Body of pancreas (tissue), 4 donors: ENCODE data around the gene CALML3. TPM values are rescaled to one million over a fixed set of nuclear protein-coding genes. Genes with fewer than 3 reads are reported as not detected.

ENCODE experiments used
- ATAC-seq: fragments of 150-250 bp; one replicate; pipeline ENCODE4 v1.9.1; 2016
- DNase-seq, 4 donors: peaks; one replicate each; pipeline ENCODE4 v3.0.0-alpha.2; 2019
- H3K27ac ChIP-seq, 4 donors: fragments of 200-600 bp; sonication (generic); 1 replicate in 3 of 4; 2 replicates in 1 of 4; pipeline versions ENCODE4 v1.5.1 to v1.6.1; 2016 to 2019; ENCODE audit warnings: mild to moderate bottlenecking in 1 of 4, mixed read lengths in 1 of 4, moderate library complexity in 1 of 4
- H3K27me3 ChIP-seq, 2 donors: fragments of 200-600 bp; sonication (generic); one replicate each; pipeline ENCODE4 v1.6.0; 2016; ENCODE audit warnings: mild to moderate bottlenecking in 1 of 2
- H3K36me3 ChIP-seq, 2 donors: fragments of 200-600 bp; sonication (generic); replicated peaks in 1 of 2; 2 replicates each; pipeline ENCODE4 v1.5.1; 2016; ENCODE audit warnings: low read depth in 2 of 2; ENCODE audit not compliant: insufficient read depth in 1 of 2
- H3K4me1 ChIP-seq: fragments of 200-600 bp; sonication (generic); one replicate; pipeline ENCODE4 v1.6.0; 2016
- H3K4me3 ChIP-seq, 2 donors: fragments of 200-600 bp; sonication (generic); 1 replicate in 1 of 2; 2 replicates in 1 of 2; pipeline ENCODE4 v1.5.1; 2016 to 2019
- H3K9me3 ChIP-seq, 3 donors: fragments of 200-600 bp; sonication (generic); 1 replicate in 2 of 3; 2 replicates in 1 of 3; pipeline ENCODE4 v1.5.1; 2016
- CTCF ChIP-seq, 7 experiments: fragments of 450-650 bp in 4 of 7; fragments of 200-600 bp in 3 of 7; sonication (generic) in 3 of 7; IDR thresholded peaks; one replicate each; pipeline ENCODE4 v1.5.1; 2016 to 2019; ENCODE audit warnings: antibody characterized with exemption in 7 of 7
- POLR2A ChIP-seq, 3 donors: fragments of 450-650 bp; IDR thresholded peaks; one replicate each; pipeline ENCODE4 v1.6.1; 2016; ENCODE audit warnings: antibody characterized with exemption in 3 of 3, mild to moderate bottlenecking in 2 of 3
- WGBS, 2 donors: methylation state at CpG; one replicate each; pipeline ENCODE4 v1.1.5; 2017; 5-methylcytosine and 5-hydroxymethylcytosine counted together
- intact Hi-C: fragments of 100-400 bp; cut with DNase I; formaldehyde crosslinking; loops from one replicate; pipeline ENCODE4 v1.15.1; 2023
- total RNA-seq, 2 donors: library from RNA; depleted of rRNA; stranded (reverse); fragments of >200 nt; gene quantifications; one replicate each; pipeline ENCODE4 v1.1.0, GENCODE V29; 2016

CALML3 gene
- total RNA-seq, 2 donors from 2014 or later: not detected

DNA sequence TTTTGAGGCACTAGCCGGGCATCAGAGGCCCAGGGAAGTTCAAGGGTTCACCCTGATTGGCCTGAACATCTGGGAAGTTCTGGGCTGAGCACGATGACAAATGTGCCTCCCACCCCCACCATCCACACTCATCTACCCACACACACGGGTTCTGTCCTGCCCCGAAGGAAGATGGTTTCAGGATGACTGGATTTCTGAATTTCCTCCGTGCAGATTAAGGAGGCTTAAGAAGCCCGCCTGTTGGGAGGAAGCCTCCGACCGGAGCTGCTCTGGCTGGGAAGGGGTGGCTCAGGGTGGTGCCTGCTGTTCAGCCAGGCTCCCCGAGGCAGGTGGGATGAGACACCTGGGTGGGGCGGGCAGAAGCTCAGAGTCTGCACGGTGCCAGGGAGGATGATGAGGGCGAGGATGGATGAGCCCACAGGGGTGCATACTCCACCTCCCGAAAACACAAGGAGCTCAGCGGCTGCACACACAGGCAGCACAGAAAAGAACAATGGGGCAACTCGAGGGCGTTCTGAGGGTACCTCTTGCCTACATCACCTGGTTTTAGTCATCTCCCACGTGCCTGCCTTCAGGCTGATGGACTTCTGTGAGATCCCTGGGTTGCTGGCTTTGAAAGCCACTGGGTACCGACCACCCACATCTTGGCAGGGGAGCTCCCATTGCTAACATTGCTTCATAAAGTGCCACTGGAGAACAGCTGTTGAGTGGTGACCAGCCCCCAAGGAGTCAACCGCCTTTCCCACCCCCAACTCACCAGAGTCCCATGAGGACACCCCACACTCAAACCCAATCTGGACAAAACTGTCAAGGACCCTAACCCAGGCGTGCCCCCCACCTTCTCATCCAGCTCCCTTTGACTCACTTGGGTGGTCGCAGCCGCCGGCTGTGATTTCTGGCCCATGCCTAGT is 41.2 kb downstream of the CALML3 start:
- Histone ChIP-seq H3K9me3 (no peaks in the 10 kb centered on the region), H3K27me3 (no peaks in the 10 kb centered on the region), H3K4me1 (peaks cover 4% of the 10 kb centered on the region), H3K4me3 (no peak overlapping the region), H3K36me3 (no peaks in the 10 kb centered on the region), H3K27ac (no peak overlapping the region)
- ATAC-seq (no peak), DNase-seq (peak in 1 of 4 donors; percentile 4)
- WGBS, 2 donors: 84 to 86% methylated on average over 17 to 23 of the region's 23 CpGs
- intact Hi-C loops: no loop called here
- TF ChIP-seq CTCF (IDR thresholded peaks at IDR 0.05) (no peak), POLR2A (IDR thresholded peaks at IDR 0.05) (no peak)

DNA sequence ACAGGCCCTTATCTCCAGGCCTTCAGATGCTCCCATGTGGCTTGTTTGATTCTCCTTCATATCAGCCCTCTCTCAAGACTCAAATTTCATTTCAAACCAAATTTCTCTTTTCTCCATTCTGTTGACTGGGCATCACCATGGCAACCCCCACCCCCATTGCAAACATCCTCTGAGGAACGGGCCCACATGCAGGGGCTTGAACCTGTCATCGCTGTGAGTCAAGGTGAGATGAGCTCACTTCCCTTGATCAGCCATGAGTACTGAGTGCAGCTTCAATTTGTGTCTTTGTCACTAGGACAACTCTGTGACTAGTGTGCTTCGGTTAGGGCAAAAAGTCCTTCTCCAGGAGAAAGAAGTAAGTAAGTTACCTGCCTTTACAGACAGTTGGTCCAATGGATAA is 41.9 kb downstream of the CALML3 start:
- ATAC-seq (no peak), DNase-seq (peak in 1 of 4 donors; percentile 2)
- Histone ChIP-seq H3K27ac (no peak overlapping the region), H3K4me3 (no peak overlapping the region), H3K4me1 (peaks cover 4% of the 10 kb centered on the region), H3K36me3 (no peaks in the 10 kb centered on the region), H3K9me3 (no peaks in the 10 kb centered on the region), H3K27me3 (no peaks in the 10 kb centered on the region)
- intact Hi-C loops: no loop called here
- 85 to 87% methylated on average over 3 of the region's 3 CpGs for WGBS, 2 donors
- no peak for TF ChIP-seq POLR2A (IDR thresholded peaks at IDR 0.05)
- TF ChIP-seq CTCF (IDR thresholded peaks at IDR 0.05): no peak

DNA sequence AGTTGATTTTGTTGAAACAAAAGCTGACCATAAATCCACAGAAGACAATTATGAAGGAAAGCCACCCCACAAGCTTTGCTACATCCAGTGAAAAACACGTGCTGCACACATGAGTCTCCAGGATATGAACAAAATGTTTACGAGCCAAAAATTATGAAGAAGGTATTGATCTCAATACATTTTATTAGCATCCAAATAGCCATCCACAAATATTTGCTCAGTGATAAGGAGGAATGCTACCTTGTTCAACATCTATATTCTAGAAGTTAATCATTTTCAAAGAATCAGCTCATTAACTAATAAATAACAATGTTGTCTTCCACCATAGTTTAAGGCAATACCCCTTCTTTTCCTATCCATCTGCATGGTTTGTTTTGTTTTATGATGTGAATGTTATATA is 42.7 kb downstream of the CALML3 start:
- WGBS, 2 donors: 49 to 57% methylated on average over 2 of the region's 2 CpGs

GRCh38 chr10:5568984-5569383 is 44.2 kb downstream of the CALML3 start:
- no peak for ATAC-seq
- H3K4me1 ChIP-seq: peaks cover 4% of the 10 kb centered on the region
- no peak overlapping the region for H3K27ac ChIP-seq
- H3K36me3 ChIP-seq: no peaks in the 10 kb centered on the region
- no peak for DNase-seq
- intact Hi-C loops: no loop called here
- TF ChIP-seq CTCF (IDR thresholded peaks at IDR 0.05) (no peak), POLR2A (IDR thresholded peaks at IDR 0.05) (no peak)
- WGBS, 2 donors: 91 to 98% methylated on average over 2 of the region's 2 CpGs
- no peaks in the 10 kb centered on the region for H3K9me3 ChIP-seq
- no peaks in the 10 kb centered on the region for H3K27me3 ChIP-seq
- H3K4me3 ChIP-seq: no peak overlapping the region

More for the DNA sequence above, 42.7 kb downstream of the CALML3 start:
- H3K36me3 ChIP-seq: no peaks in the 10 kb centered on the region
- no peak for TF ChIP-seq CTCF (IDR thresholded peaks at IDR 0.05)
- peaks cover 4% of the 10 kb centered on the region for H3K4me1 ChIP-seq
- no peak overlapping the region for H3K27ac ChIP-seq
- intact Hi-C loops: no loop called here
- no peak overlapping the region for H3K4me3 ChIP-seq
- DNase-seq (no peak), ATAC-seq (no peak)
- H3K27me3 ChIP-seq: no peaks in the 10 kb centered on the region
- no peaks in the 10 kb centered on the region for H3K9me3 ChIP-seq

DNA sequence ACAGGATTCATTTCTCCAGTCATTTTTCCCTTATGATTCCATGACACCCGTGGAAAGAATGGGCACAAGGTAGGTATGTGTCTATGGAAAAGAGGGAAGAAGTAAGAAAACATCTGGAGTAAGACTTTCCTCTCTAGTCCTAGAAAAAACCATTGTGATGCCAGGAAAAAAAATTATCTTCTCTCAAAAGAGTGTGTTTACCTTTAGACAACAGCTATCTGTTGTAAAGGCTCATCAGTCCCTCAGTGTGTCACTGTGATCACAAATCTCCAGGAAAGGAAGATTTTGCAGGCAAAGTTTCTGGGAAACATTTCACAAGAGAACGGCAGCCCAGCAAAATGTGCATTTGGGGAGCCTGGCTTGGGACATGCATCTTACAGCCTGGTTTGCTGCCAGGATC is 44.8 kb downstream of the CALML3 start:
- no peaks in the 10 kb centered on the region for H3K9me3 ChIP-seq
- peaks cover 4% of the 10 kb centered on the region for H3K4me1 ChIP-seq
- H3K4me3 ChIP-seq: no peak overlapping the region
- ATAC-seq: no peak
- no peak for DNase-seq
- H3K27ac ChIP-seq: no peak overlapping the region
- TF ChIP-seq CTCF (IDR thresholded peaks at IDR 0.05) (no peak), POLR2A (IDR thresholded peaks at IDR 0.05) (no peak)
- intact Hi-C loops: no loop called here
- H3K27me3 ChIP-seq: no peaks in the 10 kb centered on the region
- no peaks in the 10 kb centered on the region for H3K36me3 ChIP-seq
- 79 to 80% methylated on average over 2 of the region's 2 CpGs for WGBS, 2 donors
